Left ventricle myocardium inferior (tissue), 1 donor: ENCODE results near the gene KCNA10. TPM values are rescaled to one million over a fixed set of nuclear protein-coding genes. Genes with fewer than 3 reads are reported as not detected.

Experiments
- DNase-seq: peaks from one replicate; pipeline ENCODE4 v3.0.0-alpha.2; 2020
- H3K27ac ChIP-seq: fragments of 200-600 bp; replicated peaks from 2 replicates; pipeline ENCODE4 v1.8.0; 2021
- H3K27me3 ChIP-seq: fragments of 200-600 bp; 2 replicates; pipeline ENCODE4 v1.8.0; 2021; ENCODE audit warnings: low read depth
- H3K36me3 ChIP-seq: fragments of 200-600 bp; 2 replicates; pipeline ENCODE4 v1.8.0; 2021
- H3K4me1 ChIP-seq: fragments of 200-600 bp; 2 replicates; pipeline ENCODE4 v1.8.0; 2021
- H3K4me3 ChIP-seq: fragments of 200-600 bp; 2 replicates; pipeline ENCODE4 v1.8.0; 2021; ENCODE audit warnings: mild to moderate bottlenecking, moderate library complexity
- H3K9me3 ChIP-seq: fragments of 200-600 bp; replicated peaks from 2 replicates; pipeline ENCODE4 v1.8.0; 2021
- intact Hi-C: fragments of 100-400 bp; cut with micrococcal nuclease; formaldehyde crosslinking; loops from one replicate; pipeline ENCODE4 v1.11.0; 2022
- total RNA-seq: library from RNA; stranded (reverse); fragmentation: NEBNext Ultra II Directional; extraction: Animal tissue kit (Norgen Biotek cat#: 25700); gene quantifications from one replicate; pipeline ENCODE4 v1.2.1, GENCODE V29; 2021
- TF ChIP-seq, protein P1 (sequence below): fragments of 200-600 bp; IDR thresholded peaks from 2 replicates; pipeline ENCODE4 v1.8.0; 2021; ENCODE audit warnings: antibody characterized with exemption, mild to moderate bottlenecking, borderline replicate concordance
- donor health status: DM: no; HTN: yes; CAD: no; lungs with severe emphysema.

The KCNA10 gene
- total RNA-seq, 1 donor from 2014 or later: not detected

DNA sequence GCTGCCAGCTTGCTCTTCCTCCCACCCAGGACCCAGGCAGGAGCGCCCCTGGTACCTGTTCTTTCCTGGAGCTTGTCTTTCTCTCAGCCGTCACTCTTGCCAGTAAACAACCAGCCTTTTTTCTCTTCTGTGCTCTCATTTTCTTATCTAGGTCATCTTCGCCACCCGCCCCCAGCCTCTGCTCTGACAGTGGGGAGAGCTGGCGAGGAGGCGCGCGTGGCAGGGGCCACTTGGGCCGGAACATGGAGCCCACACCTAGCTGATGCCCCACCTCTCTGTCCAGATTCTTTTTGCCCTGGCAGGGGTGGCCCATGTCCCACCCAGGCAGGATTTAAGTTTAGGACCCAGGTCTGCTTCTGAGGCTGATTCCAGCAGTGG, 35.7 kb downstream of the KCNA10 start:
- Histone ChIP-seq H3K9me3 (no peaks in the 10 kb centered on the region), H3K27me3 (no peaks in the 10 kb centered on the region), H3K4me1 (peaks cover 47% of the 10 kb centered on the region), H3K36me3 (no peaks in the 10 kb centered on the region), H3K27ac (no peak overlapping the region), H3K4me3 (no peak overlapping the region)
- intact Hi-C loops: no loop called here
- TF ChIP-seq, protein P1, sequence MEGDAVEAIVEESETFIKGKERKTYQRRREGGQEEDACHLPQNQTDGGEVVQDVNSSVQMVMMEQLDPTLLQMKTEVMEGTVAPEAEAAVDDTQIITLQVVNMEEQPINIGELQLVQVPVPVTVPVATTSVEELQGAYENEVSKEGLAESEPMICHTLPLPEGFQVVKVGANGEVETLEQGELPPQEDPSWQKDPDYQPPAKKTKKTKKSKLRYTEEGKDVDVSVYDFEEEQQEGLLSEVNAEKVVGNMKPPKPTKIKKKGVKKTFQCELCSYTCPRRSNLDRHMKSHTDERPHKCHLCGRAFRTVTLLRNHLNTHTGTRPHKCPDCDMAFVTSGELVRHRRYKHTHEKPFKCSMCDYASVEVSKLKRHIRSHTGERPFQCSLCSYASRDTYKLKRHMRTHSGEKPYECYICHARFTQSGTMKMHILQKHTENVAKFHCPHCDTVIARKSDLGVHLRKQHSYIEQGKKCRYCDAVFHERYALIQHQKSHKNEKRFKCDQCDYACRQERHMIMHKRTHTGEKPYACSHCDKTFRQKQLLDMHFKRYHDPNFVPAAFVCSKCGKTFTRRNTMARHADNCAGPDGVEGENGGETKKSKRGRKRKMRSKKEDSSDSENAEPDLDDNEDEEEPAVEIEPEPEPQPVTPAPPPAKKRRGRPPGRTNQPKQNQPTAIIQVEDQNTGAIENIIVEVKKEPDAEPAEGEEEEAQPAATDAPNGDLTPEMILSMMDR: no peak
- DNase-seq: no peak

DNA sequence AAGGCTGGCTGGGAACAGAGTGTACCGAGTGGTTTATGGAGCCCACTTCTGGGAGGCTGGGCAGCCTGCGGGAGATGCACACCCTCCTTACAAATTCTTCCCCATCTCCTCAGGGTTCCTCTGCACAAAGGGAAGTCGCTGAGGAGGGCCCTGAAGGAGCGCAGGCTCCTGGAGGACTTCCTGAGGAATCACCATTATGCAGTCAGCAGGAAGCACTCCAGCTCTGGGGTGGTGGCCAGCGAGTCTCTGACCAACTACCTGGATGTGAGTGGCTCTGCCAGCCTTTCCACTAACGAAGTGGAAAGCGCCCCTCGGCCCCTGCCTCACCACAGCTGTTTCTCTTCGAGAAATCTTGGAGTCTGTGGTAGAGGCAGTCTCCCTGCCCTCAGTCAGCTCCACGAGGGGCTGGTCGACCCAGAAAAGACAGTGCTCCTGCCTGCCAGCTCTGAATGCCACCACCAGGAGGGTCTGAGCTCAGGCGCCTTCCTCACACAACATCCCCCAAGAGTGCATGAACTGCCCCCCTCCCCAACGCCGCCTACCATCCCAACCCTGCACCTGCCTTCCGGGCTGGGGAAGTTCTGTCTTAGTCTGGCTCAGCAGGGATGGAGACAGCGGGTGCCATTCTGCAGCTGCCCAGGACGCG, 36.2 kb downstream of the KCNA10 start:
- Histone ChIP-seq H3K27ac (no peak overlapping the region), H3K36me3 (no peaks in the 10 kb centered on the region), H3K4me3 (no peak overlapping the region), H3K4me1 (peaks cover 48% of the 10 kb centered on the region), H3K27me3 (no peaks in the 10 kb centered on the region), H3K9me3 (no peaks in the 10 kb centered on the region)
- no peak for DNase-seq
- intact Hi-C loops: no loop called here
- TF ChIP-seq, protein P1: no peak

DNA sequence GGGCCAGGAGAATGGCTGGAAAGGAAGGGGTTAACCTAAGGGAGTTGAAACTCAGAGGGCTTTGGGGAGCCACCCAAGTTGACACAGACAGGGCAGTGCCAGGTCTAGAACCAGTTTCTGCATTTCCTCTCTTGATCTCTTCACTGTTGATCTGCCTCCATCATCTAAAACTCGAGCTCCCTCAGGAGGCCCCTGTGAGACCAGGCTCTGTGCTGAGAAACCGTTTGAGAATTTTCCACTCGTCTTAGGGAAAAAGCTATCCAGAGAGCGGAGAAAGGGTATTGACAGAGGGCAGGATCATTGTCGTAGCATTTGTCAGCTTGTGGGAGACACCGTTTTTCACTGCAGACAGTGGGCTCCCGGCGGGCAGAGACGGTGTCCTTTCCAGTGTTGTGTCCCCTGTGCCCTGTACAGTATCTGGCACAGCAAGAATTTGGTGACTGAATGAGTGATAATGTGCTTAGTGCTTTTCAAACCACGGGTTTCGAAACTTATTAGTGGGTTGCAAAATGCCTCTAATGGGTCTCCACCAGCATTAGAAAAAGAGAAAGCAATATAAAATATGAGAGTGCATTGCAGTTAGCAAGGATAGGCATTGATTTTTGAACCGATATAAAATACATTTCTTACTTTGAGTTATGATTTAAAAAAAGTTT, 36.9 kb downstream of the KCNA10 start:
- TF ChIP-seq, protein P1: no peak
- no peak overlapping the region for H3K4me3 ChIP-seq
- no peaks in the 10 kb centered on the region for H3K9me3 ChIP-seq
- peak overlapping the region; percentile 42 for H3K27ac ChIP-seq
- H3K36me3 ChIP-seq: no peaks in the 10 kb centered on the region
- intact Hi-C loops: no loop called here
- no peaks in the 10 kb centered on the region for H3K27me3 ChIP-seq
- peaks cover 51% of the 10 kb centered on the region for H3K4me1 ChIP-seq
- no peak for DNase-seq

DNA sequence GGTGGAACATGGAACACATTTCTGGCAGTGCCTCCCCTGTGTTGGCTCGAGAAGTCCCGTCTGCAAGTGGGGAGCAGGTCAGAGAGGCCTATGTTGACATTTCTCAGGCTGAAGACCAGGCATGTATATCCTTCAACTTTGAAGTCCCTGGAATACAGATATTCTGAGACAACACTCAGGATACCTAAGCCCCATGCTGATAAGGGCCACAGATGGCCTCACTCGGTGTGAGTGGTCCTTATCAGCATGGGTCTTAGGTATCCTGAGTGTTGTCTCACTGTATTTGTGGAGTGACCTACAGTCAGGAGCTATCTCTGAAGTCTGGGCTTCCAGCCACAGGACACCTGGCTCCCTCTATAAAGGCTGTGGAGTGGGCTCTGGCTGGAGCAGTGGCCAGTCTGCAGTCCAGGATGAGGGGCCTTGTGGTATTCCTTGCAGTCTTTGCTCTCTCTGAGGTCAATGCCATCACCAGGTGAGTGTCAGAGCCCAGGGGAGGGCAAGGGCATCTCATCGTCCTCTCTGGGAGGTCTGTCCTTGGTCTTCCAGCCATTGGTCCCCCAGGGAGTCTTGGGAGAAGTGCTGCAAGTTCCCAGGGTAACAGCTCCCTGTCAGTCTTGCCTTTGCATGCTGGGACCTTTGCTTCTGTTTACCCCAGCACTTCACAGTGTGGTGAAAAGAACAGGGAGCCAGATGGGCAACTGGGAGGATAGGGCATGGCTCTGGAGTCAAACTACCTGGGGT, 38.4 kb downstream of the KCNA10 start:
- intact Hi-C loops: no loop called here
- DNase-seq: no peak
- Histone ChIP-seq H3K27me3 (no peaks in the 10 kb centered on the region), H3K4me1 (peaks cover 50% of the 10 kb centered on the region), H3K4me3 (no peak overlapping the region), H3K36me3 (no peaks in the 10 kb centered on the region), H3K27ac (no peak overlapping the region), H3K9me3 (no peaks in the 10 kb centered on the region)
- TF ChIP-seq, protein P1: no peak

DNA sequence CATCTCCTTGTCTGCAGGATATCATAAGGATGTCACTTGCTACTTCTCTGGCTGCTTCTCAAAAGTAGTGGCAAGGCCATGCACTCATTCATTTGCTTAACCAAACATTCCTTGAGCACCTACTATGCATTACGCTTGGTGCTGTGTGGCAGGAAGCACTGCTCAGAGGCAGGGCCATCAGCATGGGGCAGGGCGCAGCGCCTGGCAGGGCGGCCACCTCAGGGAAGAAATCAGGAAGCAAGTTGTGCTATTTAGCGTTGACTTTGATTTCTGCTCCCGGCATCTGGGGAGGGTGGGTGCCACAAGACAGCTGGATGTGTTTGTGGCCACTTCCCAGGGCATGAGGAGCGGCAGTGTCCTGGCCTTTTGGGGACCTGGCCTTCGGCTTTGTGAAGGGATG, 40.1 kb downstream of the KCNA10 start:
- no peaks in the 10 kb centered on the region for H3K36me3 ChIP-seq
- H3K27ac ChIP-seq: no peak overlapping the region
- peaks cover 45% of the 10 kb centered on the region for H3K4me1 ChIP-seq
- intact Hi-C loops: no loop called here
- no peak for DNase-seq
- TF ChIP-seq, protein P1: no peak
- no peaks in the 10 kb centered on the region for H3K27me3 ChIP-seq
- H3K9me3 ChIP-seq: no peaks in the 10 kb centered on the region
- no peak overlapping the region for H3K4me3 ChIP-seq
